GM12875 (cell line): ENCODE results near the gene SSC4D.
"Not testable (repeated sequence)": the region's sequence is repeated elsewhere in the genome, so short reads cannot be mapped to it uniquely, and the experiment has no call there.

Experiments used
- H3K4me3 ChIP-seq: one replicate; pipeline ENCODE4 v1.5.1; 2011; ENCODE audit warnings: low read depth, low read length, control low read depth
- TF ChIP-seq, protein P1 (sequence below): IDR thresholded peaks from 2 replicates; pipeline ENCODE4 v1.5.1; 2011; ENCODE audit warnings: low read depth, mild to moderate bottlenecking, control low read depth, inconsistent platforms, low read length, moderate library complexity, borderline replicate concordance; ENCODE audit not compliant: insufficient read depth

The SSC4D gene

DNA sequence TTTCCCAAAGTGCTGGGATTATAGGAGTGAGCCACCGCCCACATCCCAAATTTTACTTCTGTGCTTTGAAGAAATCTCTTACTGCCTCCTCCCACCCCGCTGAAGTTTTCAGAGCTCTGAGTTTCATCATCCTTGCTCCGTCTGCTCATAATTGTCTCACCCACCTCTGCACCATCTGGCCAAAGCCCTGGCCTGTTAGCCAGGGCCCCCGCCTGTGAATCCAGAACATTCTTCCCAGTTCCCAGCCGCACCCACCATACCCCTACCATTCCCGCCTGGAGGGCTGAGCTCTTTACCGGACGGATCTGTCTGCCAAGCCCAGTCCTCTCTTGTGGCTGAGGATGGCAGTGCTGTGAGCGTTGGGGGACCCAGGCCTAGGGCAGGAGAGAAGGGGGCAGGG is 14.5 kb downstream of the SSC4D start:
- H3K4me3 ChIP-seq = no peak overlapping the region
- TF ChIP-seq, protein P1, sequence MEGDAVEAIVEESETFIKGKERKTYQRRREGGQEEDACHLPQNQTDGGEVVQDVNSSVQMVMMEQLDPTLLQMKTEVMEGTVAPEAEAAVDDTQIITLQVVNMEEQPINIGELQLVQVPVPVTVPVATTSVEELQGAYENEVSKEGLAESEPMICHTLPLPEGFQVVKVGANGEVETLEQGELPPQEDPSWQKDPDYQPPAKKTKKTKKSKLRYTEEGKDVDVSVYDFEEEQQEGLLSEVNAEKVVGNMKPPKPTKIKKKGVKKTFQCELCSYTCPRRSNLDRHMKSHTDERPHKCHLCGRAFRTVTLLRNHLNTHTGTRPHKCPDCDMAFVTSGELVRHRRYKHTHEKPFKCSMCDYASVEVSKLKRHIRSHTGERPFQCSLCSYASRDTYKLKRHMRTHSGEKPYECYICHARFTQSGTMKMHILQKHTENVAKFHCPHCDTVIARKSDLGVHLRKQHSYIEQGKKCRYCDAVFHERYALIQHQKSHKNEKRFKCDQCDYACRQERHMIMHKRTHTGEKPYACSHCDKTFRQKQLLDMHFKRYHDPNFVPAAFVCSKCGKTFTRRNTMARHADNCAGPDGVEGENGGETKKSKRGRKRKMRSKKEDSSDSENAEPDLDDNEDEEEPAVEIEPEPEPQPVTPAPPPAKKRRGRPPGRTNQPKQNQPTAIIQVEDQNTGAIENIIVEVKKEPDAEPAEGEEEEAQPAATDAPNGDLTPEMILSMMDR = no peak

DNA sequence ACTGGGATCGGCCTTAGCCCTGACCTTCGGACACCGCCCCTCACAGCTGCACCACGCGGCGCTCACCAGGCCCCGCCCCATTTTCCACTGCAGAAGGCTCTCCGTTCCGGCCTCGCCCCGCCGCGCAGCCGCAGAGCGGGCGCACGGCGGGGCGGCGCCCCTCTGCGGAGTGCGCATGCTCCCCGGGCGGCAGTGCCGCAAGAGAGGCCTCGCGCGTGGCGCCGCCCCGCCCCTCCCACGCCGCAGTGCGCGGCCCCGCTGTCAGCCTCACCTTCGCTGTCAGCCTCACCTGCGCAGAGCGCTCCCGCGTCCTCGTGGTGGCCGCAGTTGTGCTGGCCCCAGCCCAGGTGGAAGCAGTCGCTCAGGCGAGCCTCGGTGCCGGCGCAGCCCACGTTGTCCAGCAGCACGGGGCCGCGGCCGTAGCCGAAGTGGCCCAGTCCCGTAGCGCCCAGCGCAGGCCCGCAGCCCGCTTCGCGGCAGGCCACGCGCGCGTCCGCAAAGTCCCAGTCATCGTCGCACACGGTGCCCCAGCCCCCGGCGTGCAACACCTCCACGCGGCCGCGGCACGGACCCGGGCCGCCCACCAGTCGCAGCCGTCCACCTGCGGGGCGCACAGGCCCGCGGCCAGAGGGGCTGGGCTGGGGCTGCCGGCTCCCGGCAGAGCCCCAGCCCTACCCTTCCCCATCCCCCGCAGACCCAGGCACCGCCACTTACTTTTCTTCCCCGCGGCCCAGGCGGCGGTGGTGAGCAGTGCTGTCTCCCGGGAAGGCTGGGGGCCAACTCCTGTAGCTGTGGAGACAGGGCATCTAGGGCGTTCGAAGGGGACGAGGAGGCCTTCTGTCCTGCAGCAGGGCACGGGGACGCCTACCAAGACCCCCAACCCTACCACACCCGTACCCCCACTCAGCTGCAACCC is 16.1 kb downstream of the SSC4D start:
- TF ChIP-seq, protein P1 = peak; percentile 7; the same call in 1 of the 2 replicates

GRCh38 chr7:76392531-76393115 is 16.9 kb downstream of the SSC4D start:
- TF ChIP-seq, protein P1 = no peak
- peak overlapping the region; percentile 91 for H3K4me3 ChIP-seq

More for the DNA sequence above, 16.1 kb downstream of the SSC4D start:
- H3K4me3 ChIP-seq = peak overlapping the region; percentile 91

- TF ChIP-seq, protein P1 = no peak
- H3K4me3 ChIP-seq = no peak overlapping the region
These were observed 19.4 kb downstream of the SSC4D start for GRCh38 chr7:76390092-76390491.

DNA sequence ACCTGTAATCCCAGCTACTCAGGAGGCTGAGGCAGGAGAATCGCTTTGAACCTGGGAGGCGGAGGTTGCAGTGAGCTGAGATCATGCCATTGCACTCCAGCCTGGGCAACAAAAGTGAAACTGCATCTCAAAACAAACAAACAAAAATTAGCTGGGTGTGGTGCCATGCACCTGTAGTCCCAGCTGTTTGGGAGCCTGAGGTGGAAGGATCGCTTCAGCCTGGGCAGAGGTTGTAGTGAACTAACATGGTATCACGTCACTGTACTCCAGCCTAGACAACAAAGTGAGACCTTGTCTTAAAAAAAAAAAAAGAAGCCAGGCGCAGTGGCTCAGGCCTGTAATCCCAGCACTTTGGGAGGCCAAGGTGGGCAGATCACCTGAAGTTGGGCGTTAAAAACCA is 21.7 kb downstream of the SSC4D start:
- H3K4me3 ChIP-seq = not testable (repeated sequence)

DNA sequence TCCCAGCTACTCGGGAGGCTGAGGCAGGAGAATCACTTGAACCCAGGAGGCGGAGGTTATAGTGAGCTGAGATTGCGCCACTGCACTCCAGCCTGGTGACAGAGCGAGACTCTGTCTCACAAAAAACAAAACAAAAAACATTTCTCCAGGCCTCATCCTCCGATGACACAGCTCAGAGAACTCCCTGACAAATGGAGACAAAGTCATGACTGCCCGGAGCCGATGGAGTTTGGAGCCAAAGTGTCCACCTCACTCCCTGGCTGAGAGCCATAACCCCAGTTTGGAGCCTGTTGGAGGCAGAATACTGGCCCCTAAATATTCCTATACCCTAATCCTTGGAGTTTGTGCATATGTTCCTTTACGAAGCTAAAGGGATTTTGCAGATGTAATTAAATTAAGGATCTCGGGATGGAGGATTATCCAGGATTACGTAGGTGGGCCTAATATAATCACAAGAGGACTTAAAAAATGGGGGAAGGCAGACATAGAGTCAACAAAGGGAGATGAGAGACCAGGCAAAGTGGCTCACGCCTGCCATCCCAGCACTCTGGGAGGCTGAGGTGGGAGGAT is 22.7 kb downstream of the SSC4D start:
- H3K4me3 ChIP-seq = no peak overlapping the region
- TF ChIP-seq, protein P1 = no peak

- TF ChIP-seq, protein P1 = no peak
- no peak overlapping the region for H3K4me3 ChIP-seq
These were observed 26.2 kb downstream of the SSC4D start for GRCh38 chr7:76383089-76383944.
